GM19438 (cell line): Measurements from ENCODE around the gene PHF14.

Experiments
- ATAC-seq: cut with Tn5 transposase; IDR thresholded peaks from one replicate; pipeline ENCODE4 v1.9.1; 2021; ENCODE audit warnings: low read depth; ENCODE audit not compliant: unreplicated experiment

The PHF14 gene

GRCh38 chr7:11170175-11170574 is 196.5 kb downstream of the PHF14 start:
- ATAC-seq = no peak

- no peak for ATAC-seq
Measured at GRCh38 chr7:11170863-11171568, 197.3 kb downstream of the PHF14 start.

- no peak for ATAC-seq
Measured at GRCh38 chr7:11171569-11172192, 198.0 kb downstream of the PHF14 start.

- no peak for ATAC-seq
Measured at GRCh38 chr7:11172835-11173234, 199.2 kb downstream of the PHF14 start.

- ATAC-seq = no peak
Measured at GRCh38 chr7:11175371-11175770, 201.7 kb downstream of the PHF14 start.

GRCh38 chr7:11175887-11176286 is 202.2 kb downstream of the PHF14 start:
- ATAC-seq = no peak

GRCh38 chr7:11176985-11177555 is 203.4 kb downstream of the PHF14 start:
- no peak for ATAC-seq

- ATAC-seq = no peak
Measured at GRCh38 chr7:11177793-11178192, 204.1 kb downstream of the PHF14 start.

GRCh38 chr7:11181590-11181989 is 207.9 kb downstream of the PHF14 start:
- ATAC-seq = no peak

- no peak for ATAC-seq
Measured at GRCh38 chr7:11182736-11183135, 209.1 kb downstream of the PHF14 start.

GRCh38 chr7:11185179-11185815 is 211.6 kb downstream of the PHF14 start:
- ATAC-seq = no peak

GRCh38 chr7:11188529-11189310 is 215.0 kb downstream of the PHF14 start:
- ATAC-seq = no peak

GRCh38 chr7:11191081-11191480 is 217.4 kb downstream of the PHF14 start:
- no peak for ATAC-seq

- ATAC-seq = no peak
Measured at GRCh38 chr7:11191574-11192220, 218.0 kb downstream of the PHF14 start.

- ATAC-seq = no peak
Measured at GRCh38 chr7:11192506-11192905, 218.8 kb downstream of the PHF14 start.

- ATAC-seq = no peak
Measured at GRCh38 chr7:11193131-11193867, 219.6 kb downstream of the PHF14 start.

- no peak for ATAC-seq
Measured at GRCh38 chr7:11193888-11194287, 220.2 kb downstream of the PHF14 start.

GRCh38 chr7:11194492-11194891 is 220.8 kb downstream of the PHF14 start:
- ATAC-seq = no peak

GRCh38 chr7:11195502-11195901 is 221.8 kb downstream of the PHF14 start:
- ATAC-seq = no peak

GRCh38 chr7:11196143-11196542 is 222.5 kb downstream of the PHF14 start:
- ATAC-seq = no peak
